ENCODE data around the gene TANGO6. TPM values are rescaled to one million over a fixed set of nuclear protein-coding genes. Genes with fewer than 3 reads are reported as not detected.

Gene TANGO6
- total RNA-seq, 2 donors from 2014 or later: 8.1 to 9.0 TPM

DNA sequence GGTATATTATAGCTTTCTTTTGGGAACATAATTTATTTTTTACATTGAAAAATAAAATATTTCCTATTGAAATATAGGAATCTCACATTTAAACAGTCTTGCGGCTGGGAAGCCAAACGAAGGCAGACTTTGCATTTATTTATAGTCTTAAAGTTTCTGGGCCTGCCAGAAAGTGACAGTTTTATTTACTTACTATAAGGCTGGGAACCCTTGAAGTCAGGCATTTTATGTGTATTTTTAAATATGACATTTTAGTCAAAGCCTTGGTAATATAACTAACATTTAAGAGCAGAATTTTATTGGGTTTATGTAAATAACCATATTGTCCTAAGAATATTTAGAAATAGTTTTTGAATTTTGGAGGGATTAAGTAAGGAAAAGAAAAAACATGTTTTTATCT lies 97.5 kb downstream of the TANGO6 start:
- intact Hi-C loops (cut with DNase I, micrococcal nuclease): no loop called here
- no peak for DNase-seq

DNA sequence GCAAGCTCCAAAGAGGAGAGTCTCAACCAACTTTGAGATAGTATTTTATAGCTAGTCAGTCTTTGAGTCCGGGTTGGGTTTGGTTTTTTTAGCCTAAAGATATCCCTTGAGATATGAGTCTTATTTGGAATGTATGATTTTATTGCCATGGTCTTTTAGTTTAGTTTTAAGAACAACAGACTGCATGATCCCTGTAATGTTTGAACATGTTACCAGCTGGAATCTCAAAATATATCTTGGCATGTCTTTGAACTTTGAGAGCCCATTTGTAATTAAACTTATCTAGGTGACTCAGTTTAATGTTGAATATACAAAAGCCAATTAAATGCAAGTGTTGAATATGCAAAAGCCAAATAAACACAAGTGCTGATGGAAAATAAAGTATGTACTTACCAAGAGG lies 100.6 kb downstream of the TANGO6 start:
- intact Hi-C loops (cut with DNase I, micrococcal nuclease): no loop called here
- DNase-seq: no peak
- ATAC-seq: no peak

More for the DNA sequence above, 97.5 kb downstream of the TANGO6 start:
- no peak for ATAC-seq

DNA sequence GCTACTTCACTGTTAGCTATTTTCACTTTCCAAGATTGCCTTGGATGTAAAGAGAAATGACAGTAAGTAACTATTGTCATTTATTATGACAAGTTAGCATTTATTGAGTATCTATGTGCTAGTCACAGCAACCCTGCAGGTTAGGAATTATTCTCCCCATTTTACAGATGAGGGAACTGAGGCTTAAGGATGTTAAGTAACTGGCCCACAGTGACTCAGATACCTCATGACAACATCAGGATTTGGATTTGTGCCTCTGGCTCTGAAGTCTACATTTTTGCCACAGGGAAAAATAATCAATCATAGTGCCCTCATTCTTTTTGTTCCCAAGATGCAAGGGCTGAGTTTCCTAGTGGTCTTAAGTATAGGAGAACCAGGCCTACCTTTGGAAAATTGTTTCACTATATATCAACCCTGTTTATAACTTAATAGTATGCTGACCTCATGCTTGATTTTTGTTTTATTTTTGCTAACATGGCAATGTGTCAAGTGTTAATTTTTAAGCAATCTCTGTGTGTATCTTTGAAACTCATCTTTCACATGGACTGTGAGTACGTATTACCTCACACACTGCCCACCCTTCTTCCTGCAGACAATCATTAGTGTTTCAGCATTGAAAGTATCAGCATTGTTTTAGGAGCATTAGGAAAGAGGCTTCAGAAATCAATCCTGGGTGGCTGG lies 105.0 kb downstream of the TANGO6 start:
- ATAC-seq: no peak
- DNase-seq: no peak
- intact Hi-C loops (cut with DNase I, micrococcal nuclease): no loop called here

DNA sequence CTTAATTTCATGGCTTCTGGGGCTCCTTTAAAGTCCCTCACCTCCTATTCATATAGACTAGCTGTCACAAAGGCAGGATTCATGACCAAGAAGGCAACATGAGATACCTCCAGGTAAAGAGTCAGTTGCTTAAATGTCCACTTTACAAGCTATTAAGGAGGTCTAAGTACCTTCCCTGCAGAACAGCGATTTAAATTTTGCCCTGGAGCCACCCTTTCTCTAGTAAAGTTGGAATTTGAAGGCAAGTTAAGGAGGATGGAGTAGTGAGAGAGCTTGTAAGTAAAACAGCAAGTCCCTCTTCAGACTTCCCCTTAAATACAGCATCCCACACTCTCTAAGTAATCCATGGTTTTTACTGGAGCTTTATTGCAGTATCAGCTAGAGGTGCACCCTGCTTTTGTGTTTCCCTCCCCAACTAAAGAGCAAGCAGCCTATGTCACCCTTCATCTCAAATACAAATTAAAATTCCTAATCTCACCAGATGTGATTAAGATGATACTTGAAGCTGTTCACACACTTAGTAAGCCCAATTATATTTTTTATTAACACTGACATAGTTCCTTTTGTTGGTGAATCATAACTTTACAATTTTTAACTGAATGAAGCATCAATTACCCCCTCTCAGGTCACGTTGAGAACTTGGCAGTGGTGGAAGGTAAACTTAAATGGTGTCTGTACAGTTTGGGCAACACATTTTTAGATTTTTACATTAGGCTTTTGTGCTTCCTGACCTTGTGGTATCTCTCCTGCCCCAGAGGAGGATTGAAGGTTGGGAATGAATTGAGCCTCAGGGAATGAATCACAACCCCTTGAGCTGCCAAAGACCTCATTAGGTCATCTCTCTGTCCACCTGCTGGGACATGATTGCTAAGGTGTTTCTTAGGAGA lies 108.9 kb downstream of the TANGO6 start:
- intact Hi-C loops (cut with DNase I, micrococcal nuclease): no loop called here
- no peak for DNase-seq
- no peak for ATAC-seq

DNA sequence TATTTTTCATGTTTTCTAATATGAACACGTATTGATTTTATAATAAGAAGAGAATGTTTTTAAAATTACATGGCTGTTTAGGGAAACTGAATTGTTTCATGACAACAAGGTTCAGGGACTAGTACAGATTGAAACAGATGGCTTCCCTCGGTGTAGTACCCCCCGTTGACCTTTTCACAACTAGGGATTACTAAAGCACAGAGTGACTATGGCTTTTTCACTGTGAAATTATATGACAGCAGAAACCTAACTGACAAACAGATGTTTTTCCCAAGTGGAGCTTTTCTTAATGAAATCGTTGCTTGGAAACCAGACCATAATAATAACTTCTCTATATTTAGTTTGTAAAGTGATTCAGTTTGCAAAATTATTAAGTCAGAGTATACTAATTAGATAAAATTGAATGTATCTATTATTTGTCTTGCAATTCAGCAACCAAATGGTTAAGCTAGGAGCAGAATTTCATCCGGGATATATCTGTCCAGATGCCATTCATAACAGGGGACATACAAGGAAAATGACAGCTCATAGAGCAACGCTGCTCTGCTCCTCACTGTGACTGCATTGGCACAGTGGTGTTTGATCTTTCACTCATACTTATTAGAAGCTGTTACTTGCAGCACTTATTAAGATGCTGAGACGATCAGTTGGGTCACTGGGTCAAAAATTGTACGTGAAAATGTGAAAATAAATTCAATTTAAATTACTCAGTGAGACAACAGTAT lies 111.7 kb downstream of the TANGO6 start:
- no peak for ATAC-seq

DNA sequence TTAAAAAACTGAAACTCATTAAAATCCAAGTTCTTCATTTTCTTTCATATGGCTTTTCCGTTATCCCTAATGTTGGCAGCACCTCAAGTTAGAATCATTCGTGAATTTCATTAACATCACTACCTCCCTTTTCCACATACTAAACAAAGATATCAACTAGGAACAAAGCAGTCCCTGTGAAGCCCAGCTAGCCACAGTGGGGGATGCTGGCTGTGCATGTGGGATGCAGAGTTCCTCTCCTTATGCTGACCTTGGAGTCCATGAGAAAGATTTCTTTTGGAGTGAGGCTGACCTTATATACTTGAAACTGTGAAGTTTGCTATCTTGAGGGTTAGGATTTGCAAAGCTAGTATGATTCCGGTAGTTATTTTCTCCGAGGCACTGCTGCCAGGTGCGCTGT lies 117.6 kb downstream of the TANGO6 start:
- ATAC-seq (no peak), DNase-seq (no peak)
- intact Hi-C loops (cut with DNase I, micrococcal nuclease): no loop called here

More for the DNA sequence above, 111.7 kb downstream of the TANGO6 start:
- intact Hi-C loops (cut with DNase I, micrococcal nuclease): no loop called here
- DNase-seq: no peak

DNA sequence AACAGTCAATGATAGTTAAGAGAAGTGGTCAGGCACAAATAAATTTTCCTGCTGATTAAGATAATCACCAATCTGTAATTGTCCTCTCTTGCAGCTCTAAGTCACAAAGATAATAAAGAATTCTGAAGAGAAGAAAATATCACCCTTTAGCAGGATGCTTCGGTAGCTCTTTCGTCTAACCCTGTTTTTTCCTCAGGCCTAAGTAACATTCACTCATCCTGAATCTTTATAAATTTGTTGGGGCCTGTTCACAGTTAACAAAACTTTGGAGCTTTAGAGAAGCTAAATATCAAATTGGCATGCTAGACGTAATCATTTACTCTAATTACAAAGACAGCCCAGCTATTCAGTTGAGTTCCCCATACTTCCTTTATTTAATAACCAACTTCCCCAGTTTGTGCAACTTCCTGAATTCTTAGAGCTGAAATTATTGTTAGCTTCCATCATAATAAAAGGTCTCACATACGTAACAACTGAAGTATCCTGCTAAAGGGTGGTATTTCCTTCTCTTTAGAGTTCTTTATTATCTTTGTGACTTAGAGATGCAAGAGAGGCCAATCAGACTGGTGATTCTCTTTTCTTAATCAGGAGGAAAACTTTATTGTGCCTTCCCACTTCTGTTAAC lies 118.6 kb downstream of the TANGO6 start:
- intact Hi-C loops (cut with DNase I, micrococcal nuclease): no loop called here
- ATAC-seq: no peak
- no peak for DNase-seq

DNA sequence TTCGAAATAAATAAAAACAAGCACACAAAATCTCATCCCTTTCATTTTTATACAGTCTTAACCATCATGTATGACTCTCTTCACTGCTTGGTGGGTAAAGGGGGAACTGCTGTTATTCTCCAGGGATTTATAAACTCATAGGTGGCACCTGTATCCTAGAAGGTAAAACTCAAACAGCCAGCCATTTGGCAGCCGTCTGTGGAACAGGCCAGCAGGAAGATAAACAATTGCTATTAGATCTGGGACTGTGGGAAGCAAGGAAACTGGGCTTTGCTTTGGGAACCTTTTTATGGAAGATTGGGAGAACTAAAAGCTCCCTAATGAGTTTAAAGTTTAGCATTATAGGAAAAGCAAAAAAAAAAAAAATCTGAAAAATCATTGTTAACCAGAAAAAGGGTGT lies 126.0 kb downstream of the TANGO6 start:
- DNase-seq: no peak
- intact Hi-C loops (cut with DNase I, micrococcal nuclease): no loop called here
- no peak for ATAC-seq

DNA sequence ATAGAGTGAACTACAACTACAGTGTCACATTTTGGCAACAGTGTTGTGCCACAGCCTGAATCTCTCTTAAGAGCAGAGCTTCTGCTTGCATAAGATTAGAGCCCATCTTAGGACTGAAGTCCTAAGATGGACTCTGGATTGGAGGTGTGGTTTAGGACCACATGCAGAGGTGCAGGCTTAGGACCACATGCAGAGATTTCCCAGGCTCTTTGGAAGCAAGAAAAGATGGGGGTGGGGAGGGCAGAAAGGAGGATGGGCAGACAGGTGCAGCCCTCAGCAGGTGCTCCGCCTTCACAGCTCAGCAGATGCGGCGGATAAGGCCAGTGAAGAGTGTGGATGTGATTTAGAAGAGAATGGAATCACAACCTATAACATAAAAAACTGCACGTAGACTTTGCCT lies 128.7 kb downstream of the TANGO6 start:
- peak; percentile 37 for ATAC-seq
- DNase-seq: no peak
- intact Hi-C loops (cut with DNase I, micrococcal nuclease): no loop called here

DNA sequence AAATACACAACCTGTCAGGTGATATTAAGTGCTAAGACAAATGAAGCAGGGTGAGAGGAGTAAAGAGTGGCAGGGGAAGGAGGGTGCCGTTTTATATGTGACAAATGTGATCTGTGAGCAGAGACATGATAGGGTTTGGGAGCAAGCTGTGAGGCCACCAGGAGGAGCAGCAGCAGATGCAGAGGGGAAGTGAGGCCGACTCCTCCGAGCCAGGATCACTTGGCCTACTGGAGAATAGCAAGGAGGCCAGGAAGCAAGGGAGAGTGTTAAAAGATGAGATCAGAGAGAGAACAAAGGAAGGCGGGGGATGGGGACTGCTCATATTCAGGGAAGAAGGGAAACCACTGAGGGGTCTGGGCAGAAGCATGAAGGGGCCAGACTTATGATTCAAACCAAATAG lies 129.4 kb downstream of the TANGO6 start:
- DNase-seq (peak; percentile 31 to 32), ATAC-seq (peak; percentile 89)
- intact Hi-C loops (cut with DNase I, micrococcal nuclease): no loop called here

DNA sequence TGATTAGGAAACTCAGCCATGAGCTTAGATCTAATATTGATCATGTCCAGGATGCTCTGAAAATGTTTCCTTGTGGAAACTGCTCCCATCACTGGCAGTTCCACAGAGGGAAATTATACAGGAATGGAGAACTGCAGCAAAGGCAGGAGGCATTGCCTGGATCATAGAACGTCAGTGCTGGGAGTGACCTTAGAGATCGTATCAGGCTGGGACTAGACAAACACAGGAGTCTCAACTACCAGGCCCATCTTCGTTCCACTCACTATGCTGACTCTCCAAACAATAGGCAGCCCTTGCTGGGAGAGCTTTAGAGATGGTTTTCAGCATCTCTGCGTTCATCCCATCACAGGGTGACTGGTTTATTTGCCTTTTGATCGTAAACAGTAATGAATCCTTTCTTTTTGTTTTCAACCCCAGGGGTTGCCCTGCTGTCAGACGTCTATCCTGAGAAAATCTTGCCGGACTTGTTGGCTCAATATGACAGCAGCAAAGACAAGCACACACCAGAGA lies 130.3 kb downstream of the TANGO6 start:
- DNase-seq: no peak
- intact Hi-C loops (cut with DNase I, micrococcal nuclease): no loop called here
- no peak for ATAC-seq

DNA sequence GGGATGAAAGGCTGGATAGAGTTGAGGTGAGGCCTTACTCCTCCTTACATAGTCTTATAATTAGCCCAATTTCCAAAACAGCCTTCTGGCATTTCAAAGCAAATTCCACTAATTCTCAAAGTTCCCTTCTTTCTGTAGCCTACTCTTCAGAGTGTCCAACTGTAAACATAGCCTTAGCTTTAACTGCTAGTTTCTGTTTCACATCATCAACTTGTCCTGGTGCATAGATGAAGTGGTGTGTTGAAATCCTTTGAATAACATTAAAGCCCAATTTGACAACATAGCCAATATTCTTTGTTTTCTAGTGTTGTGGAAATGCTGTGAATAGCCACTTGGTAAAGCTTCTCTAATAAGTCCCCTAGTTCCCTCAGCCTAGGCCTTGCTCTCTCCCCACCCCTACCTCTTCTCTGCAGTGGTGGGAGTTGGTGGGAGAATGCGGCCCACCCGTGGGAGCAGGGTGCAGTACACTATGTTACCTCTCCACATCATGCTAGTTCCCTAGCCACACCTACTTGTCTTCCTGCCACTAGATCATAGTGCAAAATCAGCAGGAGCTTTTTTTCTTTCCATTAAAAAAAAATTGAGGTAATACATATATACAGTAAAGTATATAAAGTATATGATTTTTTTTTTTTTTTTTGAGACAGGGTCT lies 135.1 kb downstream of the TANGO6 start:
- ATAC-seq (no peak), DNase-seq (no peak)
- intact Hi-C loops (cut with DNase I, micrococcal nuclease): no loop called here

DNA sequence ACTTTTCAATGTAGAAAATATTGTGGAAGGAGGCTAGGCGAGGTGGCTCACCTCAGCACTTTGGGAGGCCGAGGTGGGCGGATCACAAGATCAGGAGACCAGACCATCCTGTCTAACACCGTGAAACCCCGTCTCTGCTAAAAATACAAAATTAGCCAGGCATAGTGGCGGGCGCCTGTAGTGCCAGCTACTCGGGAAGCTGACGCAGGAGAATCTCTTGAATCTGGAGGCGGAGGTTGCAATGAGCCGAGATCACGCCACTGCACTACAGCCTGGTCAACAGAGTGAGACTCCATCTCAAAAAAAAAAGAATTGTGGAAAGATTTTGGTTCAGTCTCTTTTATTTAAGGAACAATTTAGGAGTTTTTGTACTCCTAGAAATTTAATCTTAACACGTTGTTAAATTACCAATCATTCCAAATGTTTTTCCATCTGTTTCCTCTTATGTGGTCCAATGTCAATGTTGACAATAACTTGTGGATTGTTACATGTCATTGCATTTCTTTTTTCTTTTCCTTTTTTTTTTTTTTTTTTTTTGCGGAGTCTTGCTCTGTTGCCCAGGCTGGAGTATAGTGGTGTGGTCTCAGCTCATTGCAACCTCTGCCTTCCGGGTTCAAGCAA lies 137.5 kb downstream of the TANGO6 start:
- DNase-seq (no peak), ATAC-seq (no peak)
- intact Hi-C loops (cut with DNase I, micrococcal nuclease): no loop called here

DNA sequence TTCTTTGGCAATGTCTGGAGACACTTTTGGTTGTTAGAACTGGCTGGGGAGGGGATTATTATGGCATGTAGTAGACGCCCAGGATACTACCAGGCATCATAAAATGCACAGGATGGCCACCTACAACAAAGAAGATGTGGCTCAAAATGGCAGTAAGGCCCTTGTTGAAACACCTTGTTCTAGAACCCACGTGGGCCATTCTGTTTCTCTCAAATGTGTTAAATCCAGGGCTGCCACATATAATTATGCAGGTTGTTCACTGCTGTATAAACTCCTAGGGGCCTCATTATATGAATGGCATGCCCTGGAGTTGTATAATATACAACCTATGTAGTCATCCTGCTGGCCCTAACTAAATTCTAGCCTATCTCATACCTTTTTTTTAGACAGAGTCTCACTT lies 138.6 kb downstream of the TANGO6 start:
- ATAC-seq (no peak), DNase-seq (no peak)
- intact Hi-C loops (cut with DNase I, micrococcal nuclease): no loop called here

DNA sequence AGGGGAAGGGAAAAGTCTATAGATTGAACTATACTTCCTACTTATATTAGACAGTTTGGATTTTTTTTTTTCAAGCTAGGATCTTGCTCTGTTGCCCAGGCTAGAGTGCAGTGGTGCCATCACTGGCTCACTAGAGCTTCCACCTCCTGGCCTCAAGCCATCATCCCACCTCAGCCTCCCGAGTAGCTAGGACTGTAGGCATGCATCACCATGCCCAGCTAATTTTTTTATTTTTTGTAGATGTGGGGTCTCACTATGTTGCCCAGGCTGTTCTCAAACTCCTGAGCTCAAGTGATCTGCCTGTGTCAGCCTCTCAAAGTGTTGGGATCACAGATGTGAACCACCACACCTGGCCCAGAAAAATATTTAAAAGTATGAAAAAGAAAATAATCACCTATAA lies 141.1 kb downstream of the TANGO6 start:
- intact Hi-C loops (cut with DNase I, micrococcal nuclease): no loop called here
- DNase-seq: no peak
- ATAC-seq: no peak

DNA sequence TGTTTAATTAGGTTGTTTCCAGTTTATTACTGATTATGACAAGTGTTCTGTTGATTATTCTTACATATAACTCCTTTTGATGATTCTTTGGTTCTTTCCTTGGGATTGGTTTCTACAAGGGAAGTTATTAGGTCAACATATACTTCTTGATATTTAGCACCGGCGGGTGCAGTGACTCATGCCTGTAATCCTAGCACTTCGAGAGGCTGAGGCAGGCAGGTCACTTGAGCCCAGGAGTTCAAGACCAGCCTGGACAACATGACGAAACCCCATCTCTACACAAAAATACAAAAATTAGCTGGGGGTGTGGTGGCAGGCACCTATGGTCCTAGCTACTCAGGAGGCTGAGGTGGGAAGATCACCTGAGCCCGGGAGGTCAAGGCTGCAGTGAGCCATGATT lies 141.9 kb downstream of the TANGO6 start:
- no peak for ATAC-seq
- intact Hi-C loops (cut with DNase I, micrococcal nuclease): no loop called here
- DNase-seq: no peak

DNA sequence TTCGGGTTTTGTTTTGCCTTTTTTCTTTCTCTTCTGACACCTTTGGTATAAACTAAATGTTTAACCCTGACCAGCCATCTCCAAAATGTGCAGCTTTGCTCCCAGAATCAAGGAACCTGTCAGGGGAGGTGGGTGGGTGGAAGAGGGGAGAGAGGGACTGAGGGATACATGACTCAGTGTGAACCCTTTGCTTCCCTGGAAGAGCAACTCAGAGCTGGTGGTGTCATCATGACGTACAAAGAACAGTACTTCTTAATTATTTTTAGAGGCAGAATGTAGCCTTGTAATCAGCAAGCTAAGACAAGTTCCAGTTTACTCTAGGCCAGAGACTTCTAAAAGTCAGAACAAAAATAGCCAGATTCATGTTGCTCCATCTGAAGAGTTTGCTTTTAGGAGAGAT lies 142.5 kb downstream of the TANGO6 start:
- DNase-seq (no peak), ATAC-seq (no peak)
- intact Hi-C loops (cut with DNase I, micrococcal nuclease): no loop called here

DNA sequence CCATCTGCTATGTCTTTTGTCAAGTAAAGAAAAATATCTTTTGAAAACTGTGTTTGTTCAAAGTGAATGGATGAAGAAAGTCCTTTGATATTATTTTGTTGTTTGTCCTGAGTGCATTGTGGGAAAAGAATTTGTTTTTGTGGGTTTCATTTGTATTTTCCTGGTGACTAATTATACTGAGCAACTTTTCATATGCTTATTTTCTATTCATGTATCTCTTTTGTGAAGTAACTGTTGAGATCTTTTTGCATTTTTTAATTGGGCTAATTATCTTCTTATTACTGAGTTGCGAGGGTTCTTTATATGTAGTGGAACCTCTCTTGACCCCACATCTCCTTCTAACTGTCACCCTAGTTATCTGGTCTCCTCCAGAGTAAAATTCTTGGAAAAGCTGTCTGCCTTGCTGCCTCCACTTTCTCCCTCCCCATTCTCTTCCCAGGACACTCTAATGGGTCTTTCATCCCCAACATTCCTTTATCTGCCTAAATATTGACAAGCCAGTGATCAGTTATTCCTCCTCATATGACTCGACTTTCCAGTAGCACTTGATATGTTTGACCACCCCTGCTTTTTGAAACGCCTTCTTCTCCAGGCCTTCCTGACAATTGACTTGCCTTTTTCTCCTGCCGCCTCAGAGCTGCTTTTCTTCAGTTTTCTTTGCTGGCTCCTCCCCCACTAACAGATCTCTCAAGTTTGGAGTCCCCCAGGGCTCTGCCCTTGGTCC lies 144.6 kb downstream of the TANGO6 start:
- no peak for DNase-seq
- intact Hi-C loops (cut with DNase I, micrococcal nuclease): no loop called here
- no peak for ATAC-seq
